NCI-H1092 (cell line): ENCODE data around the gene TNFAIP8L2.
"Not testable (repeated sequence)": the region's sequence is repeated elsewhere in the genome, so short reads cannot be mapped to it uniquely, and the experiment has no call there.

Source experiments
- DNase-seq: peaks from one replicate; lab custom pipeline; 2025; lab: John Stamatoyannopoulos, UW

The TNFAIP8L2 gene

DNA sequence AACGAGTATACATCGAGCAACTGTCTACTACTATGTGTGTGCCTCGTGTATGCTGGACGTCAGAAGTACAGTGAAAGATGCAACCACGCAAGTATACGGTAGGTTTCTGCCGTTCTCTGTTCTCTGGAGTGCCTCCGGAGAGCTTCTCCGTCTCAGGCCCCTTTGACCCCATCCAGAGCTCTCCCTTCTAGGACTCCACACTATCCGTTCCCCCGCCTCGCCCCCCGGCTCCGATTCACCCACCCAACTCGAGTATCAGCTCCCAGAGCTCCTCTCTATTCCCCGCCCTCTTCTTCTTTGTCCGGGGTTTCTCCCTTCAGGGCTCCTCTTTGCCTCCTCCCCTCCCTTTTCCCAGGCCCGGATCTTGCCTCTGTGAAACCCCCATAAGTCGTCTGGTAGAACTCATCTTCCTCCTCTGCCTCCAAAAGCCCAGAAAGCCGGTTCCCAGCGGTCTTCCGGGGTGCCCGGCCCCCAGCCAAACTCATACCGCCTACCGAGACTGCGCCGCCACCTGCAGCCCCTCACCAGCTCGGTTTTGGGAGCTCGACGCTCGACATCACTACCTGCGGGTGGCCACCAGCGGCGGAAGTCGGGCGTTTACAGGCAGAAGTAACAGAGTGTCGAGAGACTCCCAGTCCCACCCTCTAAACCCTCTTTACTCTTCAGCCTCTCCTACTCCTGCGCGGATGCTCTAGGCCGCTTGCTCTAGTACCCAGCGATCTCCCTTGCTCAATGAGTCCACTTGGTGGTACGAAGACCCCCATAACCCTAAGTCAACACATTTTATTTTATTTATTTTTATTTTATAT lies 33.4 kb downstream of the TNFAIP8L2 start, which contains the start of gene VPS72:
Gene VPS72 (minus strand): TSS at position 561 of the 809 bp plus-strand sequence. CDS start 76 bp downstream, at position 485.
- peak; percentile 94 for DNase-seq

- DNase-seq = no peak
Observed at GRCh38 chr1:151192047-151192446, 35.6 kb downstream of the TNFAIP8L2 start.

DNA sequence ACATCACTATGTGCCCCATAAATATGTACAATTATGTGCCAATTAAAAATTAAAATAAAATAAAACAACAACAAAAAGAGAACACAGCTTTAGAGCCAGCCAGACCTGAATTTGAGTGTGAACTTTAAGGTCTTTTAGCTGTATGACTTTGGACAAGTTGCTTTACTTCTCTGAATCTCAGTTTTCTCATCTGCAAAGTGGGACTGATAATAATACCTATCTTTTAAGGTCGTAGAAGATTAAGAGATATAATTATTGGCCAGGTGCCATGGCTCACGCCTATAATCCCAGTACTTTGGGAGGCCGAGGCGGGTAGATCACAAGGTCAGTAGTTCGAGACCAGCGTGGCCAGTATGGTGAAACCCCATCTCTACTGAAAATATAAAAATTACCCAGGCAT lies 36.9 kb downstream of the TNFAIP8L2 start:
- DNase-seq = no peak

DNA sequence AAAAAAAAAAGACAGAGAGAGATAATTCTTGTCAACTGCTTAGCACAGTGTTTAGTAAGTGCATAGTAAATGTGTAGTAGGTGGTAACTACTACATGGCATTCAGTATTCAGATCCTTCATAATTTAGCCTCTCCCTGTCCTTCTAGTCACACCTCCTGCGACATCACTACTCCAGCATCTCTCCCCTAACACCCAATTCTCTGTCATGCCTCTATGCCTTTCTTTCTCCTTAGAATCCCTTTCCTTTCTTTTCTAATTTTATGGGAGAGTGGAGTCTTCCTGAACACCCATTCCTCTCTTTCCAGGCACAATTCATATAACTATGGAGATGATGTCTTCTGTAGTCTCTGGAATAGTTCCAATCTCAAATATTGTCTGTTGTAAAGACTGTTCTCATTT lies 37.4 kb downstream of the TNFAIP8L2 start:
- DNase-seq = no peak

DNA sequence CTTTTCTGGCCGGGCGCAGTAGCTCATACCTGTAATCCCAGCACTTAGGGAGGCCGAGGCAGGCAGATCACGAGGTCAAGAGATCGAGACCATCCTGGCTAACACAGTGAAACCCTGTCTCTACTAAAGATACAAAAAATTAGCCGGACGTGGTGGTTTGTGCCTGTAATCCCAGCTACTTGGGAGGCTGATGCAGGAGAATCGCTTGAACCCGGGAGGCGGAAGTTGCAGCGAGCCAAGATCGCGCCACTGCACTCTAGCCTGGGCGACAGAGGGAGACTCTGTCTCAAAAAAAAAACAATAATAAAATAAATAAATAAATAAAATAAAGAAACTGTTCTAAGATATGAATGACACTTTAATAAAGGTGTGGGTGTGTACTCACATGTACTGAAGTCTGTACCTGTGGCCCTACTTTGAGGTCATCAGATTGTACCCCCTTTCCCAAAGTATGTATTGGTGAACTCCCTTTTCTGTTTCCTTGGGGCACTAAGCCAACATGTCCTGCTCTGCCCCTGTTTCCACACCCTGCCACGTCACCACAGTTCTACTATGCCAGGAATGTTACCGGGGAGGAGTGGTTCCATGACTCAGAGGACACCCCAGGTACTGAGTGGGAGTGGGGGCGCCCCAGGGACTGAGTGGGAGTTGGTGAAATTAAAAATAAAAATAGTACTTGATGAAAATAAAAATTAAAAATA lies 38.6 kb downstream of the TNFAIP8L2 start:
- not testable (repeated sequence) for DNase-seq

GRCh38 chr1:151196292-151196800 lies 39.9 kb downstream of the TNFAIP8L2 start:
- peak; percentile 71 for DNase-seq

DNA sequence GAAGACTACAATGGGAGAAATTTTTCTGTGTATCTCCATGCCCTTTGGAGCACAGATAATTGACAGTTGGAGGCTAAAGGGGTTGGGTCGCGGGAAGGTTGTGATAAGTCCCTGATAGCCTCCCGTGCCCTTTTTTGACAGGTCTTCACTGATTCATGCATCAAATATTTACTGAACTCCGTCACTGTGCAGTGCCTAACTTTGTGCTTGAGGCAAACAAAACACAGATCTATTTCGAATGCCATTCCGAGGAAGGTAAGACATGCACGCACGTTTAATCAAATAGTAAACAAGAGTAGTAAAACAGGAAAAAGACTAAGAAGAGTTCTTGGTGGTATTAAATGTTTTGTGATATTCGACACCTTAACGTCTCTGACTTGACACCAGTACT lies 41.4 kb downstream of the TNFAIP8L2 start:
- DNase-seq = no peak

- peak; percentile 100 for DNase-seq
Observed at GRCh38 chr1:151198254-151199127, 42.0 kb downstream of the TNFAIP8L2 start, which contains the start of gene PIP5K1A. Gene PIP5K1A, plus strand, starts transcription at chr1:151198552. Its CDS starts 445 bp downstream, at chr1:151198997.

DNA sequence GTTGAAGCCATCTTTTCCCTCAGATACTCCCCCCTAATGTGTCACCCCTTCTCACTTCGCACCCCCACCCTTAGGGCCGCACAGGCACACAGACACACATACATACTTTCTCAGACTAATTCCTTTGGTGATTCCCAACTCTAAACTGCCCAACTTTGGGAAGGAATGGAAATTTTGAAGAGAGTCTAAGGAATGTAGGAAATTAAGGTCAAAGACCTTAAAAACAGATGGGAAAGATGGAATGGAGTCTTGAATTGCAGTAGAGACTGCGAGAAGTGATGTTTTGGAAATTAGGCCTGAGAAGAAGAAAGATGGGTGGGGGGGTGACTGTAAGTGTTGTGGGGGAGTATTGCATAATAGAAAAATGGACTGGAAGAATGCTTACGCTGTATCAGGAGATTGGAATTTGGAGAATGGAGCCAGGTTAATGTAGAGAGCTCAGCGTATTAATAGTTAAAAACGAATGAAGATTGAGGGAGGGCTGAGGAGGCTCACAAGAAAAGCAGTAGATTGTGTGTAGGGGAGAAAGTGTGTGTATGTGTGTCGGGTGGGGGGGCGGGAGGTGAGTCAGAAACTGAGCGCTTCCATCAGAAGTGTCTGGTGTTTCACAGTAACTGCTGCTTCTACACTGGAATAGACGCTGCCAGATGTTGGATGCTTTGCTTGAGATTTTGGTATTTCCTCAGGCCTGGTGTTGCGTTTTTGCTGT lies 43.6 kb downstream of the TNFAIP8L2 start:
- no peak for DNase-seq

GRCh38 chr1:151205381-151205965 lies 49.0 kb downstream of the TNFAIP8L2 start:
- not testable (repeated sequence) for DNase-seq
